NOMO-1 (cell line): ENCODE data around the gene GADD45GIP1.
"Not testable (repeated sequence)": the region's sequence is repeated elsewhere in the genome, so short reads cannot be mapped to it uniquely, and the experiment has no call there.

Source experiments
- DNase-seq, 2 experiments: peaks; one replicate each; lab custom pipeline; 2025; ENCODE audit not compliant: unreplicated experiment in 2 of 2; lab: John Stamatoyannopoulos, UW

Gene GADD45GIP1

DNA sequence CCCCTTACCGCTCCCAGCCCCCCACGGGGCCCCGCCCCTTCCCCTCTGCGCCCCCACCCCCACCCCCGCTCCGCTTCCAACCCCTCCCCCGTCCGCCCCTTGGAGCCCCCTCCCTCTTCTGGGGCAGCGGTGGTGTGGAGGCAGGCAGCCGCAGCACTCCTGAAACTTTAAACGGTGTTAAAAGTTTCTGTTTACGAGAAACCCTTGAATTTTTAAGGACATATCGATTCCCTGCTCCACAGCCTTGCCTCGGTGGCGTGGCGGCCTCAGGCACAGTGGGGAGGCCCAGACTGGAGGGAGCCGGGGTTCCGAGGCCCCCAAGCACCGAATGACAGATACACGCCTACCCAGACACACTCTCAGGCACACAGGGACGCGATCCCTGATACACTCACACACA is 33.4 kb upstream of the GADD45GIP1 start:
- no peak for DNase-seq

DNA sequence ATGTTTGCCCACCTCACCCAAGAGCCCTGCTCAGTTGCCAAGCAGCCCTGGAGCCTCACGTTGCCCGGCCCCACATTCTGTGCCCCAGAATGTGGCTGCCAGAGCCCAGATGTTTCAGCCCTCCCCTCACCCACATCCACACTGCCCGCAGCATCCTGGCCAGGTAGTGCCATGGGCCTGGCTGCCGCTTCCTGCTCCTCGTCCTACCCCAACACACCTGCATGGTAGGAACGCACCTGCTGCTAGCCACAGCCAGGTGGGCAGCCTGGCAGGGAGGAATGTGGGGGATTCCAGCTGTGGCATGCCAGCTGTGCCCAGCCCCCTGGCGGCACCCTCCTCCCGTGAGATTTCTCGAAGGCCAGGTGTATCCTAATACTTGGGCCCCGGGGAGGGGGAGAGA is 30.8 kb upstream of the GADD45GIP1 start:
- DNase-seq = no peak

GRCh38 chr19:12987190-12987589 is 30.2 kb upstream of the GADD45GIP1 start:
- no peak for DNase-seq

DNA sequence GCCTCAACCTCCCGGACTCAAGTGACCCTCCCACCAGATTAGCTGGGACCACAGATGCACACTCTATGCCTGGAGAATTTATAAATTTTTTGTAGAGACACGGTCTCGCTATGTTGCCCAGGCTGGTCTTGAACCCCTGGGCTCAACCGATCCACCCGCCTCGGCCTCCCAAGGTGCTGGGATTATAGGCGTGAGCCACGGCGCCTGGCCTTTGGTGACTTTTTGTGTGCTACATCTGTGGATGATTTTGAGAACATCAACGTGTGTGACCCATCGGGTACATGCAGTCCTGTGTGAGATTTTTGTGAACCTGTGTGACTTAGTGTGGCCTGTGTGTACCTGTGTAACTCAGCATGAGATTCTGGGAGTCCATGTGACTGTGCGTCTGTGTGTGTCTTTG is 29.7 kb upstream of the GADD45GIP1 start:
- no peak for DNase-seq

DNA sequence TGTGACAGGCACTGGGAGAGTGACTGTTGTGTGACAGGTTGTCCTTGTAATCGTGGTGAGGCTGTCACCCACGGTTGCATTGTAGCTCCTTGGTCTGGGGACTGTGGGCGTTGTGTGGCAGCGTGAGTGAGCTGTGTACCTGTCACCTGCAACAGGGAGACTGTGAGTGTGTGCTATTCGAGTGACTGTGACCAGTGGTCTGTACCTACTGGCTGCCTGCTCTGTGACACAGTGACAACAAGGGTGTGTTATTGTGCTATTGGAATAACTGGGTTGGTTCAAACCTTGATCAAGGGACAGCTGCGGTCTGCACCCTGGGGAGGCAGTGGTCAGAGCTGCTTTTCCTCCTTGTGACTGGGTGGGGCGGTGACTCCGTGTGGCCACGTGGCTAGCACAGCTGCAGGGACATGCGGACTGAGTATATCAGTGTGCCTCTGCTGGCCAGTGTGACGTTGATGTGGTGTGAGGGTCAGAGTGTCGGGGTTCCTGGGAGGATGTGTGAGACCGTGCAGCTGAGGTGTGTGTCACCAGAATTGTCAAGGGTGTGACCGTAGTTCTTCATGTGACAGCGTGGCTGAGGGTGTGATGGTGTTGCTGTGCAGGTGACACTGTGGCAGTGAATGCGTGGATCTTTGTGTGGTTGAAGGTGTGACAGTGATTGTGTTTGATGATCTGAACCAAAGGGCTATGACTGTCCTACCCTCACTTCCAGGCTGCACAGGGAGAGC is 28.2 kb upstream of the GADD45GIP1 start:
- DNase-seq = no peak

DNA sequence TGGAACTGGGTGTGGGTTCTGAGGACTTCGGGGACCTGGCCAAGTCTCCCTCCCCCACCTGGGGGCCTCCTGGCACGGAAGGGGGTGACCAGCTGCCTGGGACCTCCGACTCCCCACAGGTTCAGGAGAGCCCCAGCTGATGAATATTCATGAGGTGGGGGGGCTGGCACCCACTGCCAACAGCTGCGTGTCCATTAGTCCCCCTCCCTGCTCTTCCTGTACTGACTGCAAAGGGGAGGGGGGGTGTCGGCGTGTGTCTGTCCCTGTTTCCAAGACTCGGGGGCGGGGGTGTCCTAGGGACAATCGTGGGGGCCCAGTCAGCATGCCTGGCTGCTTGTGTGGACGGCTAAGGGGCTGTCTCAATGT is 27.6 kb upstream of the GADD45GIP1 start:
- no peak for DNase-seq

GRCh38 chr19:12984143-12984627 is 27.2 kb upstream of the GADD45GIP1 start:
- no peak for DNase-seq

DNA sequence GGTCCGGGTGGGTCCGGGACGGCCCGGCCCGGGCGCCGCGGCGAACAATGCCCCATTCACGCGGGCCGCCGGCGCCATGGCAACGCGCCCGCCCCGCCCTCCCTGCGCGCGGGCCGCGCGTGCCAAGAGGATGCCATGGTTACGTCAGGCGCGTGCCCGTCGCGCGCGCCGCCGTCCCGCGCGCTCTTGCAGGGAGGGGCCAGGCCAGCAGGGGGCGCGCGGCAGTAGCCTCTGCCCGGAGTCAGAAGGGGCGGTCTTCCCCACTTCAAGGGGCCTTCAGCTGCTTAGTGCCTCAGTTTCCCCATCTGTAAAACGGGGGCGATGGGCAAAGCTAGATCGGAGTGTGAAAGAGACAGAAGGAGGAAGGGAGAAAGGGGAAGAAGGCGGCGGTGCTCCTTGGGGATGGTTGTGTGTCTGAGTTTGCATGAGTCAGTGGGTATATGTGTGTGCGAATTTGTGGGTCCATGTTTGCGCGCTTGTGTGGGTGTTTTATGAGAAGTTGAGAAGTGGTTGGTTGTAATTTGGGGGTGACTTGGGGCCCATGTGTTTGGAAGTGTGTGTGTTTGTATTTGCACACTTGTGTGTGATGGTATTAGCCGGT is 26.6 kb upstream of the GADD45GIP1 start:
- DNase-seq = peak; percentile 53 to 77

DNA sequence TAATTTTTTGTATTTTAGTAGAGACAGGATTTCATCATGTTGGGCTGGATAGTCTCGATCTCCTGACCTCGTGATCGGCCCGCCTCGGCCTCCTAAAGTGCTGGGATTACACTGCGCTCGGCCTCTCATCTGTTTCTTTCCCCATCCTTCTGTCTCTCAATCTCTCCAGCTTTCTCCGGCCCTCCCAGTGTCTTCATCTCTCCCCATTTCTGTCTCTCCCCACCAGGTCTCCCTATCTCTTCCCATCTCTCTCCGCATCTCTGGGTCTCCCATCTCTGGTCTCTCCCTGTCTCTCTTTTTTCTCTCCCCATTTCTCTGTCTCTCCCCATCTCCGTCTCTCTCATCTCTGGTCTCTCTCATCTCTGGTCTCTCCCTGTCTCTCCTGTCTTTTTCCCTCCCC is 26.1 kb upstream of the GADD45GIP1 start:
- DNase-seq = no peak

- no peak for DNase-seq
These were observed 25.6 kb upstream of the GADD45GIP1 start for GRCh38 chr19:12982648-12983047.

DNA sequence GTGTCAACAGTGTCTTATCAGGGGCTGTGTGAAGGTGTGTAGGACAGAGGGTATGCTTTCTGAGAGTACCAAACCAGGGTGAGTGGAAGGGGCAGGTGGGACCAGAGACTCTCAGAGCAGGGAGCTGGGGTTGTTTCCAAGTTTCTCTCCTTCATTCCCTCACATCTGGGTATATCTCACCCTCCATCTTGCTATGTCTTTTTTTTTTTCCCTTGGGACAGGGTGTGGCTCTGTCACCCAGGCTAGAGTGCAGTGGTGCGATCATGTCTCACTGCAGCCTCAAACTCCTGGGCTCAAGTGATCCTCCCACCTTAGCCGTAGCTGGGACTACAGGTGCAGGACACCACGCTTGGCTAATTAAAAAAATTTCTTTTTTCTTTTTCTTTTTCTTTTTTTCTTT is 23.0 kb upstream of the GADD45GIP1 start:
- DNase-seq = no peak

DNA sequence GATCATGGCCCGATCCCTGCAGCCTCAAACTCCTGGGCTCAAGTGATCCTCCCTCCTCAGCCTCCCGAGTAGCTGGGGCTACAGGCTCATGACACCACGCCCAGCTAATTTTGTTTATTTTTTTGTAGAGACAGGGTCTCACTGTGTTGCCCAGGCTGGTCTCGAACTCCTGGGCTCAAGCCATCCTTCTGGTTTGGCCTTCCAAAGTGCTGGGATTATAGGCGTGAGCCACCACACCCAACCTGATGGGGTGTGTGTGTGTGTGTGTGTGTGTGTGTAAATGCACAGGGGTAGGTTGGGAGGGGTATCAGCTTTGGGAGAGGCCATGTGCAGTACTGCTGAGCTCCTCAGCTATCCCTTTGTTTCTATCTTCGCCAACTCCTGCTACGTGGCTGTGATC is 19.1 kb upstream of the GADD45GIP1 start:
- DNase-seq = not testable (repeated sequence)

- DNase-seq = no peak
These were observed 18.3 kb upstream of the GADD45GIP1 start for GRCh38 chr19:12975221-12975741.

GRCh38 chr19:12974301-12975220 is 17.5 kb upstream of the GADD45GIP1 start:
- no peak for DNase-seq

GRCh38 chr19:12973236-12973635 is 16.2 kb upstream of the GADD45GIP1 start:
- no peak for DNase-seq

GRCh38 chr19:12970070-12970820 is 13.2 kb upstream of the GADD45GIP1 start:
- no peak for DNase-seq

DNA sequence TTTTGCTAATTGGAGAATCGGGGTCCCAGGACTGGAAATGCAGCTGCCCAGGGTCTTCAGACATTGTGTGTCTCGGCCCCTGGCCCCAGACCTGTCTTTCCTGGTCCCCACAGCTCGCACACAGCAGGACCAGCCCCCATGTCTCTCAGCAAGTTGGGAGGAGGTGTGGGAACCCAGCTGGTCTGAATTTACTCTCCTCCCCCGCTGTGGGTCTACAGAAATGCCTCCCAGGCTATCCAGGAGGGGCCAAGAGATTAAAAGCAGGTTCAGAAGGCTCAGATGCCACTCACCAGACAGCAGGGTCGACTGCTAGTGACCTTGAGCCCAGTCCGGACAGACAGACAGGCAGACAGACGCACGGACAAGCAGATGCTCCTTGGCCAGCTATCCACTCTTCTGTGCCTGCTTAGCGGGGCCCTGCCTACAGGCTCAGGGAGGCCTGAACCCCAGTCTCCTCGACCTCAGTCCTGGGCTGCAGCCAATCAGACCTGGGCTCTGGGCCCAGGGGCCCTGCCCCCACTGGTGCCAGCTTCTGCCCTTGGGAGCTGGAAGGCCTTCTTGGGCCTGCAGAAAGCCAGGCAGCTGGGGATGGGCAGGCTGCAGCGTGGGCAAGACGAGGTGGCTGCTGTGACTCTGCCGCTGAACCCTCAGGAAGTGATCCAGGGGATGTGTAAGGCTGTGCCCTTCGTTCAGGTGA is 12.4 kb upstream of the GADD45GIP1 start, which contains the start of gene DAND5:
Gene DAND5, plus strand, starts transcription at position 285 of the 697 bp plus-strand sequence. Its CDS starts 85 bp downstream, at position 370.
- DNase-seq = no peak

- DNase-seq = no peak
These were observed 10.9 kb upstream of the GADD45GIP1 start for GRCh38 chr19:12967907-12968306.

GRCh38 chr19:12965812-12966135 is 8.8 kb upstream of the GADD45GIP1 start:
- no peak for DNase-seq
